HEK293 (cell line): ENCODE measurements around the gene NR2C2AP.

ENCODE experiments used
- GLI4 ChIP-seq: fragments of 450-650 bp; formaldehyde crosslinking; IDR thresholded peaks from 2 replicates; pipeline ENCODE4 v1.5.1; 2016; ENCODE audit warnings: missing biosample characterization, missing genetic modification characterization
- KLF8 ChIP-seq: fragments of 450-650 bp; formaldehyde crosslinking; IDR thresholded peaks from 2 replicates; pipeline ENCODE4 v1.5.1; 2016; ENCODE audit warnings: missing biosample characterization, missing genetic modification characterization
- PATZ1 ChIP-seq: fragments of 450-650 bp; formaldehyde crosslinking; IDR thresholded peaks from 2 replicates; pipeline ENCODE4 v1.5.1; 2016; ENCODE audit warnings: missing biosample characterization, missing genetic modification characterization
- PRDM10 ChIP-seq: fragments of 450-650 bp; formaldehyde crosslinking; IDR thresholded peaks from 2 replicates; pipeline ENCODE4 v1.5.1; 2016; ENCODE audit warnings: missing biosample characterization, missing genetic modification characterization
- SP2 ChIP-seq: fragments of 450-650 bp; formaldehyde crosslinking; IDR thresholded peaks from 2 replicates; pipeline ENCODE4 v1.5.1; 2016; ENCODE audit warnings: missing biosample characterization, missing genetic modification characterization
- TRIM28 ChIP-seq: IDR thresholded peaks from 2 replicates; pipeline ENCODE4 v1.6.1; 2011; ENCODE audit warnings: low read length, control low read depth, borderline replicate concordance
- ZBTB17 ChIP-seq: fragments of 450-650 bp; formaldehyde crosslinking; IDR thresholded peaks from 2 replicates; pipeline ENCODE4 v1.5.1; 2016; ENCODE audit warnings: missing biosample characterization, missing genetic modification characterization
- ZFP41 ChIP-seq: fragments of 450-650 bp; formaldehyde crosslinking; IDR thresholded peaks from 2 replicates; pipeline ENCODE4 v1.5.1; 2016; ENCODE audit warnings: missing biosample characterization, missing genetic modification characterization, borderline replicate concordance
- ZFP69B ChIP-seq: fragments of 450-650 bp; formaldehyde crosslinking; IDR thresholded peaks from 2 replicates; pipeline ENCODE4 v1.5.1; 2016; ENCODE audit warnings: missing biosample characterization, missing genetic modification characterization
- ZNF121 ChIP-seq: fragments of 450-650 bp; formaldehyde crosslinking; IDR thresholded peaks from 2 replicates; pipeline ENCODE4 v1.5.1; 2016; ENCODE audit warnings: missing biosample characterization, missing genetic modification characterization
- ZNF146 ChIP-seq: fragments of 450-650 bp; formaldehyde crosslinking; IDR thresholded peaks from 2 replicates; pipeline ENCODE4 v1.5.1; 2016; ENCODE audit warnings: missing biosample characterization, missing genetic modification characterization
- ZNF2 ChIP-seq: fragments of 450-650 bp; formaldehyde crosslinking; IDR thresholded peaks from 2 replicates; pipeline ENCODE4 v1.5.1; 2016; ENCODE audit warnings: missing biosample characterization, missing genetic modification characterization
- ZNF335 ChIP-seq: fragments of 450-650 bp; formaldehyde crosslinking; conservative IDR thresholded peaks from 2 replicates; pipeline ENCODE4 v1.5.1; 2016; ENCODE audit warnings: missing biosample characterization, missing genetic modification characterization
- ZNF37A ChIP-seq: fragments of 450-650 bp; IDR thresholded peaks from 2 replicates; pipeline ENCODE4 v1.5.1; 2018; ENCODE audit warnings: missing biosample characterization, missing genetic modification characterization
- ZNF530 ChIP-seq: fragments of 450-650 bp; formaldehyde crosslinking; IDR thresholded peaks from 2 replicates; pipeline ENCODE4 v1.5.1; 2016; ENCODE audit warnings: low read depth, missing biosample characterization, missing genetic modification characterization
- ZNF555 ChIP-seq: fragments of 450-650 bp; formaldehyde crosslinking; conservative IDR thresholded peaks from 2 replicates; pipeline ENCODE4 v1.5.1; 2017; ENCODE audit warnings: missing biosample characterization, mild to moderate bottlenecking, missing genetic modification characterization, inconsistent platforms
- ZNF600 ChIP-seq: fragments of 450-650 bp; formaldehyde crosslinking; IDR thresholded peaks from 2 replicates; pipeline ENCODE4 v1.5.1; 2016; ENCODE audit warnings: missing biosample characterization, missing genetic modification characterization
- ZNF629 ChIP-seq: fragments of 450-650 bp; formaldehyde crosslinking; IDR thresholded peaks from 2 replicates; pipeline ENCODE4 v1.5.1; 2017; ENCODE audit warnings: missing biosample characterization, missing genetic modification characterization
- ZNF660 ChIP-seq: fragments of 450-650 bp; IDR thresholded peaks from 2 replicates; pipeline ENCODE4 v1.5.1; 2018; ENCODE audit warnings: missing biosample characterization, mild to moderate bottlenecking, missing genetic modification characterization
- ZNF701 ChIP-seq: fragments of 450-650 bp; formaldehyde crosslinking; IDR thresholded peaks from 2 replicates; pipeline ENCODE4 v1.5.1; 2016; ENCODE audit warnings: missing biosample characterization, missing genetic modification characterization
- ZNF747 ChIP-seq: fragments of 450-650 bp; formaldehyde crosslinking; IDR thresholded peaks from 2 replicates; pipeline ENCODE4 v1.5.1; 2016; ENCODE audit warnings: missing biosample characterization, missing genetic modification characterization
- ZNF76 ChIP-seq: fragments of 450-650 bp; formaldehyde crosslinking; IDR thresholded peaks from 2 replicates; pipeline ENCODE4; 2016; ENCODE audit warnings: low read depth, missing biosample characterization, missing genetic modification characterization, borderline replicate concordance
- ZSCAN23 ChIP-seq: fragments of 450-650 bp; formaldehyde crosslinking; IDR thresholded peaks from 2 replicates; pipeline ENCODE4 v1.5.1; 2016; ENCODE audit warnings: missing biosample characterization, missing genetic modification characterization
- TF ChIP-seq, protein P1 (sequence below): fragments of 450-650 bp; formaldehyde crosslinking; IDR thresholded peaks from 2 replicates; pipeline ENCODE4 v1.5.1; 2017; ENCODE audit warnings: missing biosample characterization, missing genetic modification characterization
- TF ChIP-seq, protein P2 (sequence below): fragments of 450-650 bp; formaldehyde crosslinking; IDR thresholded peaks from 2 replicates; pipeline ENCODE4 v1.5.1; 2016; ENCODE audit warnings: missing biosample characterization, missing genetic modification characterization
- TF ChIP-seq, protein P3 (sequence below): fragments of 450-650 bp; formaldehyde crosslinking; optimal IDR thresholded peaks from 2 replicates; pipeline ENCODE3; 2016; ENCODE audit warnings: missing biosample characterization, mild to moderate bottlenecking, missing genetic modification characterization
- TF ChIP-seq, protein P4 (sequence below): sonication (generic); formaldehyde crosslinking; IDR thresholded peaks from 2 replicates; pipeline ENCODE4 v1.8.1; 2022; ENCODE audit warnings: mild to moderate bottlenecking, moderate library complexity, missing genetic modification reagents

Gene NR2C2AP

GRCh38 chr19:19192078-19192882 lies 10.9 kb downstream of the NR2C2AP start, which contains the start of the genes BORCS8 and RFXANK (continued):
- peak; percentile 95 for TF ChIP-seq PATZ1
- no peak for TF ChIP-seq ZNF747
- TF ChIP-seq ZNF660: peak; percentile 94
- TF ChIP-seq TRIM28: no peak
- no peak for TF ChIP-seq ZNF530 (tag by site-specific recombination)
- TF ChIP-seq GLI4 (tag by site-specific recombination): no peak
- peak; percentile 71 for TF ChIP-seq ZBTB17
- peak; percentile 85 for TF ChIP-seq KLF8 (tag by site-specific recombination)
- TF ChIP-seq, protein P1, sequence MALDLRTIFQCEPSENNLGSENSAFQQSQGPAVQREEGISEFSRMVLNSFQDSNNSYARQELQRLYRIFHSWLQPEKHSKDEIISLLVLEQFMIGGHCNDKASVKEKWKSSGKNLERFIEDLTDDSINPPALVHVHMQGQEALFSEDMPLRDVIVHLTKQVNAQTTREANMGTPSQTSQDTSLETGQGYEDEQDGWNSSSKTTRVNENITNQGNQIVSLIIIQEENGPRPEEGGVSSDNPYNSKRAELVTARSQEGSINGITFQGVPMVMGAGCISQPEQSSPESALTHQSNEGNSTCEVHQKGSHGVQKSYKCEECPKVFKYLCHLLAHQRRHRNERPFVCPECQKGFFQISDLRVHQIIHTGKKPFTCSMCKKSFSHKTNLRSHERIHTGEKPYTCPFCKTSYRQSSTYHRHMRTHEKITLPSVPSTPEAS: peak; percentile 62; the same call in 1 of the 2 replicates
- no peak for TF ChIP-seq ZNF555 (tag by site-specific recombination)
- peak; percentile 80 for TF ChIP-seq ZNF2
- peak; percentile 84 for TF ChIP-seq ZNF76 (tag by site-specific recombination)
- TF ChIP-seq ZFP41 (tag by site-specific recombination): no peak
- TF ChIP-seq ZNF121: no peak
- TF ChIP-seq ZNF335 (tag by site-specific recombination): peak; percentile 67
- TF ChIP-seq, protein P2, sequence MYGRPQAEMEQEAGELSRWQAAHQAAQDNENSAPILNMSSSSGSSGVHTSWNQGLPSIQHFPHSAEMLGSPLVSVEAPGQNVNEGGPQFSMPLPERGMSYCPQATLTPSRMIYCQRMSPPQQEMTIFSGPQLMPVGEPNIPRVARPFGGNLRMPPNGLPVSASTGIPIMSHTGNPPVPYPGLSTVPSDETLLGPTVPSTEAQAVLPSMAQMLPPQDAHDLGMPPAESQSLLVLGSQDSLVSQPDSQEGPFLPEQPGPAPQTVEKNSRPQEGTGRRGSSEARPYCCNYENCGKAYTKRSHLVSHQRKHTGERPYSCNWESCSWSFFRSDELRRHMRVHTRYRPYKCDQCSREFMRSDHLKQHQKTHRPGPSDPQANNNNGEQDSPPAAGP (tag by site-specific recombination): peak; percentile 88
- no peak; the same call in 1 of the 2 replicates for TF ChIP-seq ZNF146
- no peak for TF ChIP-seq ZNF37A
- TF ChIP-seq, protein P3, sequence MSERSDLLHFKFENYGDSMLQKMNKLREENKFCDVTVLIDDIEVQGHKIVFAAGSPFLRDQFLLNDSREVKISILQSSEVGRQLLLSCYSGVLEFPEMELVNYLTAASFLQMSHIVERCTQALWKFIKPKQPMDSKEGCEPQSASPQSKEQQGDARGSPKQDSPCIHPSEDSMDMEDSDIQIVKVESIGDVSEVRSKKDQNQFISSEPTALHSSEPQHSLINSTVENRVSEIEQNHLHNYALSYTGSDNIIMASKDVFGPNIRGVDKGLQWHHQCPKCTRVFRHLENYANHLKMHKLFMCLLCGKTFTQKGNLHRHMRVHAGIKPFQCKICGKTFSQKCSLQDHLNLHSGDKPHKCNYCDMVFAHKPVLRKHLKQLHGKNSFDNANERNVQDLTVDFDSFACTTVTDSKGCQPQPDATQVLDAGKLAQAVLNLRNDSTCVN (tag by site-specific recombination): peak; percentile 36
- TF ChIP-seq ZNF629 (tag by site-specific recombination): peak; percentile 76
- peak; percentile 98 for TF ChIP-seq ZFP69B (tag by site-specific recombination)
- peak; percentile 87 for TF ChIP-seq PRDM10 (tag by site-specific recombination)
- TF ChIP-seq ZNF600 (tag by site-specific recombination): peak; percentile 78; the same call in 1 of the 2 replicates
- TF ChIP-seq ZSCAN23: peak; percentile 61; the same call in 1 of the 2 replicates
- TF ChIP-seq, protein P4, sequence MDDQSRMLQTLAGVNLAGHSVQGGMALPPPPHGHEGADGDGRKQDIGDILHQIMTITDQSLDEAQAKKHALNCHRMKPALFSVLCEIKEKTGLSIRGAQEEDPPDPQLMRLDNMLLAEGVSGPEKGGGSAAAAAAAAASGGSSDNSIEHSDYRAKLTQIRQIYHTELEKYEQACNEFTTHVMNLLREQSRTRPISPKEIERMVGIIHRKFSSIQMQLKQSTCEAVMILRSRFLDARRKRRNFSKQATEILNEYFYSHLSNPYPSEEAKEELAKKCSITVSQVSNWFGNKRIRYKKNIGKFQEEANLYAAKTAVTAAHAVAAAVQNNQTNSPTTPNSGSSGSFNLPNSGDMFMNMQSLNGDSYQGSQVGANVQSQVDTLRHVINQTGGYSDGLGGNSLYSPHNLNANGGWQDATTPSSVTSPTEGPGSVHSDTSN (CRISPR knock-in tag): 0 out of 2 replicates have a peak, but pooled peaks have one; percentile 13
- TF ChIP-seq ZNF701 (tag by site-specific recombination): no peak
- TF ChIP-seq SP2 (tag by site-specific recombination): peak; percentile 81
